ENCODE measurements around the gene FBXO5.

The FBXO5 gene

DNA sequence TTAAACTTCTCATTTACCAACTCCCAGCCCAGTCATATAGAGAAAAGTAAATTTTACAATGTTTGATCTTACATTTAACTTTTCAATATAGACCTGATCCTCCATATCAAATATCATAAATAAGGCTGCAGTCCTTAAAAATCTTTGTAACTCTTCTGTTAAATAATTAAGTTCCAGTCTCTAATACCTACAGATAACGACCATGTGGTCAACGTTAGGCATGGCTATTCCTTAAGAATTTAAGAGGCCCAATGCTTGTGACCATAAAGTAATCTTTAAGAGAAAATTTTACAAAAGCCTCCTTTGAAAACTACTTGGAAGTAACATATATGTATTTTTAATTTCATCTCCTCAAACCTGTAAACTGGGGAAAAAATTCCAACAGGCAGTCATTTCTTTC lies 1.6 kb downstream of the FBXO5 start:
- peak overlapping the region; percentile 92 for H3K4me3 ChIP-seq (ENCODE audit: control insufficient read depth, low read depth, low read length)
- TF ChIP-seq, protein P1, sequence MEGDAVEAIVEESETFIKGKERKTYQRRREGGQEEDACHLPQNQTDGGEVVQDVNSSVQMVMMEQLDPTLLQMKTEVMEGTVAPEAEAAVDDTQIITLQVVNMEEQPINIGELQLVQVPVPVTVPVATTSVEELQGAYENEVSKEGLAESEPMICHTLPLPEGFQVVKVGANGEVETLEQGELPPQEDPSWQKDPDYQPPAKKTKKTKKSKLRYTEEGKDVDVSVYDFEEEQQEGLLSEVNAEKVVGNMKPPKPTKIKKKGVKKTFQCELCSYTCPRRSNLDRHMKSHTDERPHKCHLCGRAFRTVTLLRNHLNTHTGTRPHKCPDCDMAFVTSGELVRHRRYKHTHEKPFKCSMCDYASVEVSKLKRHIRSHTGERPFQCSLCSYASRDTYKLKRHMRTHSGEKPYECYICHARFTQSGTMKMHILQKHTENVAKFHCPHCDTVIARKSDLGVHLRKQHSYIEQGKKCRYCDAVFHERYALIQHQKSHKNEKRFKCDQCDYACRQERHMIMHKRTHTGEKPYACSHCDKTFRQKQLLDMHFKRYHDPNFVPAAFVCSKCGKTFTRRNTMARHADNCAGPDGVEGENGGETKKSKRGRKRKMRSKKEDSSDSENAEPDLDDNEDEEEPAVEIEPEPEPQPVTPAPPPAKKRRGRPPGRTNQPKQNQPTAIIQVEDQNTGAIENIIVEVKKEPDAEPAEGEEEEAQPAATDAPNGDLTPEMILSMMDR (conservative IDR thresholded peaks at IDR 0.05; ENCODE audit: control insufficient read depth, insufficient read depth, low read depth, low read length): no peak
- no peak for DNase-seq (ENCODE audit: low read depth)

DNA sequence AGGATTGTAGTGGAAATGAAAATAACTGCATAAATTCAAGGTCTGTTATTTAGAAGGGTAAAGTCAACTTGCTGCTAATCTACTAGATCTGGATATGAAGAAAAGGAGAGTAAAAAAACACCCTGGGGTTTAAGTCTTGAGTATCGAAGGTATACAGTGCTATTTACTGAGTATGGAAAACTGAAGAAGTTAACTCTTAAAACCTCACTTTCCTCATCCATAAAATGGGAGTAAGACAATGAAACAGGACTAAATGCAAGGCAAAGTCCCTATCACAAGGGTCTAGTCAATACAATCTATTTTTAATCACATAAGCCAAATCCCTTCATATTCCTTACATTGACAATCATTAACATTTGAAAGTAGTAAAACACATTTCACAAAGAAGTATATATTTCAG lies 2.2 kb downstream of the FBXO5 start:
- TF ChIP-seq, protein P1 (conservative IDR thresholded peaks at IDR 0.05; ENCODE audit: control insufficient read depth, insufficient read depth, low read depth, low read length): no peak
- H3K4me3 ChIP-seq (ENCODE audit: control insufficient read depth, low read depth, low read length): peak overlapping the region; percentile 92
- DNase-seq (ENCODE audit: low read depth): no peak

DNA sequence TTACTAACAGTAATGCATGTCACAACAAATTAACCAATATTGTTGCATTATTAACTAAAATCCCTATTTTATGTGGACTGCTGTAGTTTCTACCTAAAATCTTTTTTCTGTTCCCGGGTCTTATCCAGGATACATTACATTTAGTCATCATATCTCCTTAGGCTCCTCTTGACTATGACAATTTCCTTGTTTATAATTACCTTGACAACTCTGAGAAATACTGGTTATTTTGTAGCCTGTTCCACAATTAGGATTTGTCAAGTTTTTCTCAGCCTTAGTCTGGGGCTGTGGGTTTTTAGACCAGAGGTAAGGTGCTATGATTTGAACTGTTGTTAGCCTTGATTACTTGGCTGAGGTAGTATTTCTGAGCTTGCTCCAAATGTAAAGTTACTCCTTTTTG lies 3.7 kb downstream of the FBXO5 start:
- TF ChIP-seq, protein P1 (conservative IDR thresholded peaks at IDR 0.05; ENCODE audit: control insufficient read depth, insufficient read depth, low read depth, low read length): no peak
- DNase-seq (ENCODE audit: low read depth): no peak
- H3K4me3 ChIP-seq (ENCODE audit: control insufficient read depth, low read depth, low read length): no peak overlapping the region

DNA sequence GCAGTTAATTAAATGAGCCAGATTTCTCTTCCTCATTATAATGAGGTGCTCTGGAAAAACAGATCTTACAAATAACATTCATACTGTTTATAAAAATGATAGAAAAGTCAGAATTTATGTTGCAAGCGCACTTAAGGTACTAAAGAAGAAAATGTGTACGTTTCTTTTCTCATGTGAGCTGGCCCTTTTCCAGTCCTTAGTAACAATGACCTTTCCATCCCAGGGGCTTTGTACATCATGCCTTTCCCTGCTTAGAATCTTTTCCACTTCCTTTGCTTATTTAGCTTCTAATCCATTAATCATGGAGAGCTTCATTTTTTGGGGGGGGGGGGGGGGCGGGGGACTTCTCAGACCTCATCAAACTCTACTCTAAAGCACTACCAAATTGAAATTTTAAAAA lies 4.8 kb downstream of the FBXO5 start:
- DNase-seq (ENCODE audit: low read depth): no peak
- no peak overlapping the region for H3K4me3 ChIP-seq (ENCODE audit: control insufficient read depth, low read depth, low read length)
- TF ChIP-seq, protein P1 (conservative IDR thresholded peaks at IDR 0.05; ENCODE audit: control insufficient read depth, insufficient read depth, low read depth, low read length): no peak

DNA sequence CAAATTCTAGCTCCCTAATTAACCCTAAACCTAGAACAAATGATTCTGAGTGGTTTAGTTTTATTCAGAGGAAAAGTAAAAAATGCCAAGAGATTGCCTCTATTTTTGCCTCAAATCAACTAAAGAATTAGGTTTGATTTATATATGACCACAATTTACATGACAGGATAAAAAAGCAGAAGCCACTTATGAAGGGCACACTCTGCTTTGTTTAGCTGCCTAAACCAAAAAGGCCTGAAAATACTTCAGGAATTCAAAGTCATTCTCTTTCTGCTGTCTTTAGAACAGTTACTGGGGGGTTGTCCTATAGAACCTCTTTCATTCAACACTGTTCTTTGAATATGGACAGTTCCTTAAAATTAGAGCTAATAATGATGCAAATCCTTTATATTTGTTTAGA lies 5.3 kb downstream of the FBXO5 start:
- DNase-seq (ENCODE audit: low read depth): no peak
- TF ChIP-seq, protein P1 (conservative IDR thresholded peaks at IDR 0.05; ENCODE audit: control insufficient read depth, insufficient read depth, low read depth, low read length): no peak
- no peak overlapping the region for H3K4me3 ChIP-seq (ENCODE audit: control insufficient read depth, low read depth, low read length)

DNA sequence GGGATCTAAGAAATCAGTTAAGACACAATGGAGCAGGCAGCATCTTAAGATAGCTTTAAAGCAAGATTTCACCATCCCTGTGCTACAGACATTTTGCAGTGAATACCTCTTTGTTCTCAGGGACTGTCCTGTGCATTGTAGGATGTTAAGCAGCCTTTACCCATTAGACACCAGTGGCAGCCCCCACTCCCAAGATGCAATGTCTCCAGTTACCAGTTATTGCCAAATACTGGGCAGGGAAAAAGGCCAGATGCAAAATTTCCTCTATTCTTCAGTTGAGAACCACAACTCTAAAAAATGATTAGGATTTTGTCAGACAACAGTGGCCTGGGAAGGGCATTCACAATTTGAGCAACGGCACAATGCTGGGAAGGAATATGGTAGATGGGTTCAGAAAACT lies 6.1 kb downstream of the FBXO5 start:
- no peak for DNase-seq (ENCODE audit: low read depth)
- no peak overlapping the region for H3K4me3 ChIP-seq (ENCODE audit: control insufficient read depth, low read depth, low read length)
- TF ChIP-seq, protein P1 (conservative IDR thresholded peaks at IDR 0.05; ENCODE audit: control insufficient read depth, insufficient read depth, low read depth, low read length): no peak

Measured in fibroblast of mammary gland (primary cell).